OCI-LY1 (cell line): Measurements from ENCODE around the gene MAPKAPK3.
A peak's percentile ranks its signal among the peaks of the same experiment; 100 is the strongest.

ENCODE experiments used
- CTCF ChIP-seq: fragments of 200-600 bp; sonication (generic), shearing (Covaris generic); IDR thresholded peaks from 2 replicates; pipeline ENCODE4 v1.5.1; 2017; ENCODE audit warnings: mild to moderate bottlenecking, antibody characterized with exemption, low read length, moderate library complexity, mixed read lengths
- EZH2 ChIP-seq: fragments of 200-600 bp; sonication (generic), shearing (Covaris generic); IDR thresholded peaks from 2 replicates; pipeline ENCODE4 v1.8.0; 2017; ENCODE audit warnings: borderline replicate concordance, mixed run types, mild to moderate bottlenecking, antibody characterized with exemption, low read length, moderate library complexity, mixed read lengths

DNA sequence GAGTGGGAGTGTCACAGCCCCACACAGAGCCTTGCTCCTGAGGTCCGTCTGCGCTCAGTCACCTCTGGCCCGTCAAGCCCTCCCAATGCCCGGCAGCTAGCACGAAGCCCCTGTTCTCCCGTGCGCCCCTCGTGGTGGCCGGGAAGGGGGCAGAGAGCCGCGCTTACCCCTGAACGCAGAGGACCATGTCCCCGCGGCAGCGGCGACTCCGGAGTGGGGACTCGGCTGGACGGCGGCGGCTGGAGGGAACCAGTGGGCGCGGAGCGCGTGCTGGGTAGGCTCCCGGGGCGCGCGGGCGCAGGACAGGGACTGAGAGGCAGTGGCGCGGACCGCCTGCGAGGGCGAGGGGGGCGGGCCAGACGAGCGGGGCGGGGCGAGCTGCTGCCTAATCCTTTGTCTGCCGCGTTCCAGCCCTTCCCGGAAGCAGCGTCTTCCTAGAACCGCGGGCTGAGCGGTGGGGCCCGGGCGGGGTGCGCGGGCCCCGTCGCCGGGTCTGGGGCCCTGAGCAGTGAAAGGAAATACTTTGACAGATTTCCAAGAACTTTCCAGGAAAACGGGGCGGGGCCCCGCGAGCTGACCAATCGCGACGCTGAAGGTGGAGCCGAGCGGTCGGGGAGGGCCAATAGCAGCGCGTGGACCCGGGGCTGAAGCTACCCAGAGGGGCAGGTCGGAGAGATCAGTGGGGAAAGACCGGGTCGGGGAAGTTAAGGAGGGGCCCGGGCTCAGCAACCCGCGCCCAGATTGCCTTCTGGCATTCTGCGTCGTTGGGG is 5.3 kb upstream of the MAPKAPK3 start, which contains the start of gene CISH:
- peak; percentile 57 for TF ChIP-seq CTCF
- no peak for TF ChIP-seq EZH2
